Fibroblast of skin of scalp (primary cell): ENCODE measurements around the gene EVL.
"Not testable (repeated sequence)": the region's sequence is repeated elsewhere in the genome, so short reads cannot be mapped to it uniquely, and the experiment has no call there.

Experiments
- DNase-seq: peaks from one replicate; pipeline ENCODE4 v3.0.0-alpha.2; 2013

Gene EVL

DNA sequence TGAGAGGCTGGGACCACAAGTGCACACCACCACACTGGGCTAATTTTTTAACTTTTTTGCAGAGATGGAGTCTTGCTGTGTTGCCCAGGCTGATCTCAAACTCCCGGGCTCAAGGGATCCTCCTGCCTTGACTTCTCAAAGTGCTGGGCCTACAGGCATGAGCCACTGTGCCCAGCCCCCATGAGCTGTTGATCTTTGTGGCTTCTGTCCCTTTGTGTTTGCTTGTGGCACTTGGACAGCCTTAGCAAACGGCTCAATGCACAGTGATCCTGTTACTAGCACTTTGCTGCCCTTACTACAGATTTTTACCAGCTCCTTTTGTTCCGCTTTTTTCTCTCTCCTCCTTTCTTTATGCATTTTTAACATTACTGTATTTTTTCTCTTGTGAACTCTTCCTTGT is 25.3 kb upstream of the EVL start:
- no peak for DNase-seq

DNA sequence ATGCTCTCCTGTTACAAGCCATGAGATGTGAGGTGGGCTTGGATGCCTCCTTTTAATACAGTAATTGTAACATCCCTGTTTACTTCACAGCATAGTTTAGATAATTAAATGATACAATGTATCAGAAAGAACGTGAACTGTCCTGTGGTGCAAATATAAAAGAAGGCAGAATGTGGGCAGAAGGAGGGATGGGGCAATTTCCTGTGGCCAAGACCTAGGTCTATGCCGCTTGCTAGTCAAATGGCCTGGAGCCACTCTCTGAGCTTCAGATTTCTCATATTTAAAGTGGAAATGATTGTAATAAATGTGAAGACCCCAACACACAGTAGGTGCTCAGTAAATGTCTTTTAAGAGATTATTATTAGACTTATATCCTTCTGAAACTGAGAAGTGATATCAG is 24.0 kb upstream of the EVL start:
- DNase-seq: no peak

- DNase-seq: no peak
Observed at GRCh38 chr14:100042286-100042685, 22.9 kb upstream of the EVL start.

GRCh38 chr14:100045642-100046344 is 19.4 kb upstream of the EVL start:
- DNase-seq: peak; percentile 58

GRCh38 chr14:100047600-100047999 is 17.6 kb upstream of the EVL start:
- no peak for DNase-seq

GRCh38 chr14:100048786-100049185 is 16.4 kb upstream of the EVL start:
- no peak for DNase-seq

DNA sequence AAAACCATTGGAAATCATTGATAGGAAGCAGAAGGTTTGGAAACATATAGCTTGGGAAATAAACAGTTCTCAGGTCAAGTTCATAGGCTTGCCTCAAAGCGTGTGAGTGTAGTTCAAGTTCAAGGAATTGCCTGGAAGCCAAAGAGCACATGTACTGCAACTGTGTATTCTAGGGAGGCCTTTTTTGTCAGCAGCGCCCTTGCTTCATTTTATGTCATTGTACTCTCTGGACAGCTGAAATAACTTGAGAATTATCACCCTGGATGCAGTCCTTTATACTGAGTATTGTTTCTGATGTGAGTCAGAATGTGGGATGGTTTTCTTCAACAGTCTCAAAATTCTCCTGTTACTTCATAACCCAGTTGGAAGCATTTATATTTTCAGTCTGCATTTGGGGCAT is 16.0 kb upstream of the EVL start:
- DNase-seq: peak; percentile 65

DNA sequence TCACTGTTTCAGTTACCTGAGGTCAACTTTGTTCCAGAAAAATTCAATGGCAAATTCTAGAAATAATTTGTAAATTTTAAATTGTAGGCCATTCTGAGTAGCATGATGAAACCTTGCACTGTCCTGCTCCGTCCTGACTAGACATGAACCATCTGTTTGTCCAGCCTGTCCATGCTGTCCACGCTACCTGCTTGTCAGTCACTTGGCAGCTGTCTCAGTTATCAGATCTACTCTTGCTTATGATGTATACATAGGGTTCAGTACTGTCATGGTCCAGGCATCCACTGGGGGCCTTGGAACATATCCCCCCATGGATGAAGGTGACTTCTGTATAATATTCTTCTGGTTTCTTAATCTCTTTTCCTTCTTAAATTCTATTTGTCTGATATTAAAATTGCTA is 14.1 kb upstream of the EVL start:
- no peak for DNase-seq

DNA sequence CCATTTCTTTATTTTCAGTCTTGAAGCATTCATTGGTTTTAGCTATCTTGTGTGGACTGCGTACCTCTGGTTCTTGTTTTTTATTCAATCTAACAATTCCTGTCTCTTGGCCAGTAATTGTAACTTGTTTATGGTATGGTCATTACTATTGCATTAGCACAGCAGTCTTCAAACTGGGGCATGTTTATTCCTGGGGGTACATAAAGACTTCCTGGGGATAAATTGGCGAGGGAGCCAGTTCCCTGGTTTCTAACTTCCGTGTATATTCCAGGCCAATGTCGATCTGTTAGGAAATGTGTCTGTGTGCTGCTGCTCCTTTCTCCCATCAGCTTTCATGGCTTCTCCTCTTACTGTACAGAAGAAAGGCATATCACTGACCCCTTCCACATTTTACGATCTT is 13.7 kb upstream of the EVL start:
- DNase-seq: no peak

GRCh38 chr14:100052819-100053218 is 12.4 kb upstream of the EVL start:
- no peak for DNase-seq

- no peak for DNase-seq
Observed at GRCh38 chr14:100054316-100055075, 10.7 kb upstream of the EVL start.

- DNase-seq: no peak
Observed at GRCh38 chr14:100056431-100056830, 8.8 kb upstream of the EVL start.

DNA sequence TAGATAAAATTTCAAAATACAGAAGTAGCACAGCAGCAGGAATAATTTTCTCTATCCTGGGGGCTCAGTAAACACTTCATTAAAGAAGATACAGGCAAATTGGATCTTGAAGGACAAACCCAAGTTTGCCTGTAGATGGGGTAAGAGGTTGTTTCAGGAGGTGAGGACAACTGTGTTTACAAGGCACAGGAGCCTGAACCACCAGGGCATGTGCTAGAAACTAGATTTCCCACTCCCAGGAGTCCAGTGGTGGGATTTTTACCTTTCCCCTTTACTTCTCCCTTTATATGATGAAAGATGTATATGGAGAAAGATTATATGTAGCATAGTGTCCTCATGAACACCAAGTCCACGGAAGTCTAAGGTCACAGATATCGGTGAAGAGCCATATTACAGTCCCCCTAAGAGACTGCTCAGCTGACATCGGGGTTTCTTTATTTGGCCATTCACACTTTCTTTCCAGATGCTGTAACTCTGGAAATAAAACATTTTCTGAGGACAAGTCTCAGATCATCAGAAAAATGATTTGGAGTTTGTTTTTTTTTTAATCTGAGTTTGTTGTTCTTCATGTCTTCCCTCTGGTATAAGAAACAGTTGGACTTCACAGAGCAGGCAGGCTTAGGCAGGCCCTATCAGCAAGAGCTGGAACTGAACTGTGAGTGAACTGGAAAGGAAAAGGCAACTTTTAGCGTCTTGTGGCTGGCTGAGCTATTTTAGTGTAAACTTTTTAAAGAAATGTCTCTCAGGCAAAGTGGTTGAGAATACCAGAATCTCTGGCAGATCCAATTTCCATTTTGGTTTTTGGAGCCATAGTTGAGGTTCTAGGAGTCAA is 8.0 kb upstream of the EVL start:
- peak; percentile 34 for DNase-seq

GRCh38 chr14:100058777-100059437 is 6.3 kb upstream of the EVL start:
- no peak for DNase-seq

DNA sequence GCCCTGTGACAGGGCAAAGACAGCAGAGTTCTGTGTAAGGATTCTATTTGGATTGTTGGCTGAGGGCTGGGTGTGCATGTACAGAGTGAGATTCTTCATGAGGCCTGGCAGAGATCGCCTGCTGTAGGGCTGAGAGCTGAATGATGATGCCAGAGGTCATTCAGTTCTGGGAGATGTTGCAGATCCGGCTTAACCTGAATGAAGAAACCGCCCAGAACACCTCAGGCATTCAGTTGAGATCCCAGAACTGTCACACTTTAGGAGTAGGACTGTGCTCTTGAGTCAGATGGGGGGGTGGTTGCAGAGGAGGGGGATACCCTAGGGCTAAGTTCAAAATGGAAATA is 5.8 kb upstream of the EVL start:
- DNase-seq: no peak

DNA sequence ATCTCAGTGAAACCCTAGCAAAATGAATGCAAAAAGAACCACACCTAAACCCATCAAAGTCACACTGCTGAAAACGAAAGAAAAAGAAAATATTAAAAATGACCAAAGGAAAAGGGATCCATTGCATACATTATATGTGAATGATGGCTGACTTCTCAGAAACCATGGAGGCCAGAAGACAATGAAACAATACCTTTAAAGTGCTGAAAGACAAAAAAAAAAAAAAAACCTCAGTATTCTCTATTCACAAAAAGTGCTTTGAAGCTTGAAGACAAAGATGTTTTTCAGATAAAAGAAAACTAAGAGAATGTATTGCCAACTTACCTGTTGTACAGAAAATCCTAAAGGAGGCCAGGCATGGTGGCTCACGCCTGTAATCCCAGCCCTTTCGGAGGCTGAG is 4.5 kb upstream of the EVL start:
- DNase-seq: no peak

DNA sequence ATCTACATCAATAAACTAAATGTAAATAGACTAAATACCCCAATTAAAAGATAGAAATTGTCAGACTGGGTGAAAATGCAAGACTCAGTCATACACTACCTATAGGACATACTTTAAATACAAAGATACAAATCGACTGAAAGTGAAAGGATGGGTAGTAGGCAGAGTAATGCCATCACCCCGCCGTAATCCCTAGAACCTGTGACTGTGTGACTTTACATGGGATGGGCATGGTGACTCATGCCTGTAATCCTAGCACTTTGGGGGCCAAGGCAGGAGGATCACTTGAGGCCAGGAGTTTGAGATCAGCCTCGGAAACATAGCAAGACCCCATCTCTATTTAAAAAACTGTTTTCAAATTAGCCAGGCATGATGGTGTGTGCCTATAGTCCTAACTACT is 2.6 kb upstream of the EVL start:
- DNase-seq: no peak

GRCh38 chr14:100063314-100063941 is 1.8 kb upstream of the EVL start:
- no peak for DNase-seq

GRCh38 chr14:100064335-100065092 is 708 bp upstream of the EVL start:
- not testable (repeated sequence) for DNase-seq

GRCh38 chr14:100065942-100066574 is 836 bp downstream of the EVL start:
- no peak for DNase-seq

DNA sequence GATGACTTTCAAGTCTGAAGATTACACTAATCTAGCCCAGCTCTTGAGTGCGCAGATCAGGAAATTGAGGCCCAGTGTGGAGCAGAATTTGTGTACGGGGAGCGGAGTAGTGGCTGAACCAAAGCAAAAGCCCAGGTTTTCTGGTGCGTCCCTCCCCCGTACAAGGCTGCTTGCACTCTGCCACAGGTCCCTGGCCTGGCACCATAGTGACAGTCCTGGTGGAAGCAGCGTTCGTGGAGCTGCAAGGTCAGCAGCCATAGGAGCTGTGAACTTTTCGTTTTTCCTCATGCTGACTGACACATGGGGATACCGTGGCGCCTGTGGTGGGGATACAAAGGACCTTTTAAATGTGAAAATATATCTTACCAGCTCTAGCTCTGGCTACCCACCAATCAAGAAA is 1.7 kb downstream of the EVL start:
- DNase-seq: no peak
